ENCODE data around the gene ANAPC2.

Gene ANAPC2

DNA sequence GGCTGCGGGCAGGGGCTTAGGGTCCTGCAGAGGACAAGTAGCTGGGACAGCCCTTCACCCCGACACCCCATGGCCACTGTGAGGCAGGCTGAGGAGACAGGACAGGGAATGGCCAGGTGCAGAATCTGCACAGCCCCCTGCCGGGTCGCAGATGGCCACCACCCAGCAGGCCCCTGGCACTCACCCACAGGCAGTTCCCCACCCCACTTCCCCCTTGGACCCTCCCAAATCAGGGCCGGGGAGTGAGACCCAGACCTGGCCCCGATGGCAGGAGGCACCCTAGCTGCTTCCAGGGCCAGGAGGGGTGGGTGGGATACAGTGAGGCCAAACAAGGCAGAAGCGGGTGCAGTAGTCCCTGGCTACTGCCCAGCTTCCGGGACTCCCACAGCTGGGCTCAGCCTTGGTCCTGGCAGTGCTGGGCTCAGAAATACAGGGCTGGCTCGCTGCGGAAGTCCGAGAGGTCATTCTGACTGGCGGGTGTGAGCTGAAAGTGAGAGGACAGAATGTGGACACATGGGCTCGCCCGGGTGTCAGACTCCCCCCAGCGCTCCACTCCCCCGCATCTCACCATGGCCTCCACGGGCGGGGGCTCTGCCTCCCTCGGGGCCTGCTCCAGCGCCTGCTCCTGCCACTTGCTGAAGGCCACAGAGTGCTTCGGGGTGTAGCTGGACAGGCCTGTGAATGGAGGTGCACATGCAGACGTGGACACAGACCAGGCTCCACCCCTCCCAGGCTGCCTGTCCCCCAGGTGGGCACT is 3.5 kb upstream of the ANAPC2 start:
- no peak for DNase-seq

DNA sequence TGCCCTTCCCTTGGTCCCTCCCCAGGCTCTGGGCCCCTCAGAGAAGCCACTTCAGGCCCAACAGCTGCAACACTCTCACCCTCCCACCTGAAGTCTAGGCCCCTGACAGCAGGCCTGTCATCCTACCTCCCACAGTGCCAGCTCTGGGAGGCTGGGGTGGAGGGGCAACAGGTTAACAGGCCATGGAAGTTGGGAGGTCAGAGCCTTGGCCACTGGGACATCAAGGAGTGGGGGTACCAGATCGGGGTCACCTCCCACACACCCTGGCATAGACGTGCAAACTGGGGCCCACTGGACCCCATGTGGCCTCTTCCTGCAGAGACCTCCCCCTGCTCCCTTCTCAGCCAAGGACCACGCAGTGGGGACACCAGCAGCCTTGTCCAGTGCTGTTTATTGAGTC is 2.9 kb upstream of the ANAPC2 start:
- DNase-seq, result no peak

DNA sequence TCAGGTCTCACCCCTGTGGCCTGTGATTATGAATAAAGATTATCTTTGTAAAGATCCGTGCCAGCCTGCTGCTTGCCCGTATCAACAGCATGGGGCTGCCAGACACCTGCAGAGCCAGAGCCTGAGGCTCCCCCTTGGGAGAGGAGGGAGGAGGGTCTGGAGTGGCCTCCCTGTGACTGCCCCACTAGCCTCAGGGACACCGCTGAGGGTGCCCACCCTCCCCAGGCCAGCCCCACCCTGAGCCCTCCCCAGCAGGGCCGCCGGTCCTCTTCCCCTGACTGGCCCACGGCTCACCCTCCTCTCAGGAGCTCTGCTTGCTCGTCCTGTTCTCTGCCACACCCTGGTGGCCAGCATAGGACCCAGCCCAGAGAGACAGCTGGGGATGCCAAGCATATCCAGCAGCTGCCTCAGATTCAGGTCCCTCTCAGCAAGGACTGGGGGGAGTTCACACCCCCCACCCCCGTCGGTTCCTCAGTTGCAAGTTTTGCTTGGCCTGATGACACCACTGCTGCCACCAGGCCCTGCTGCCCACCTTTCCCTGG is 2.0 kb upstream of the ANAPC2 start:
- DNase-seq, result no peak

GRCh38 chr9:137189297-137190295 is 1.2 kb upstream of the ANAPC2 start:
- no peak for DNase-seq

DNA sequence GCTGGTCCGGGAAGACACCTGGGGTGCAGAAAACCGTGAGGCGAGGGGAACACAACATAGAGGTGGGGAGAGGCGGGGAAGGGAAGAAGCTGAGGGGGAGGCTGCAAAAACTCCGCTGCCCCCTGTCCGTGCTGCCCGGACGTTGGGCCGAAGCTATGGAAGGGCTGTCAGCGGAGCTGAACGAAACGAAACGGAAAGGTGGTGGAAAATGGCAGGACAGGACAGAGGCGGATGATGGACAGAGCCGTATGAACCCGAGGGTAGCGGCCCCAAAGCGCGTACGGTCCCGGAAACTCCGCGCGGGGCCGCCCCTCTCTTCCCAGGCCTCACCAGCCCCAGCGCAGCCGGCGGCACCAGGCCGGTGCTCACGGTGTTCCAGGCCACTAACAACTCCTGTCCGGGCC is 272 bp downstream of the ANAPC2 start:
- DNase-seq, result no peak

- DNase-seq, result no peak
Observed at GRCh38 chr9:137187386-137187785, 974 bp downstream of the ANAPC2 start.

DNA sequence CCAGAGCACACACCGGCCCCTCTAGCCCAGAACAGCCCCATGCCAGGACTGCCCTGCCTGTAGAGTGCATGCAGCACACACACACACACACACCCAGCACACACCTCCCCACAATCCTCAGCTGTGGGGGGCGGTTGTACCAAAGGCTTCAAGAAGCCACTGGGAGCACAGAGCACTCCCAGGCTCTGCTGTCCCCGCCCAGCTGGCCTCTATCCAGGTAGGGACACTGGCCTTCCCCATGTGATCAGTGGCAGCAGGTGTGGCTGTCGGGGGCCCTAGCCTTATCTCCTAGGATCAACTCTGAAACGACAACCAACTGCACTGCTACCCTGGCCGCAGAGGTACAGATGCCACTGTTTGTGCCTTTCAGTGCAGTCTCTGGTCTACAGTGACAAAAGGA is 2.0 kb downstream of the ANAPC2 start:
- no peak for DNase-seq

GRCh38 chr9:137185921-137186320 is 2.4 kb downstream of the ANAPC2 start:
- DNase-seq, result no peak

- DNase-seq, result no peak
Observed at GRCh38 chr9:137184881-137185660, 3.3 kb downstream of the ANAPC2 start.

GRCh38 chr9:137183980-137184595 is 4.3 kb downstream of the ANAPC2 start:
- no peak for DNase-seq

DNA sequence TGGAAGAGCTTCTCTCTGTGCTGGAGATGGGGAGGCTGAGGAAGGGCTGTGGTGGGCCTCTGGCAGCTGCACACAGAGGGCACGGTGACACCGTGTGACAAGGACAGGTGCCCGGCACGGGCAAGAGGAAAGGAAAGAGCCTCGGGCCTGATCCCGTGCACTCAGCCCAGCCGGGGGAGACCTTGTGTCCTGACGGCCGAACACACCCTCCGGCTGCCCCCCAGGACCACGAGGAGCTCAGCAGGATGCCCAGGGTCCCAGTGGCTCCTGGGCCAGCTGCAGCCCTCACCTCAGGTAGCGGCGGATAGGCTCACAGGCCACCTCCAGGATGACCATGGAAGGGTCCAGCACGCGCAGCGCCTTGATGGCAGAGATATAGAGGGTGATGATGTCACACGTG is 5.5 kb downstream of the ANAPC2 start:
- no peak for DNase-seq

- DNase-seq, result no peak
Observed at GRCh38 chr9:137181680-137182079, 6.7 kb downstream of the ANAPC2 start.

DNA sequence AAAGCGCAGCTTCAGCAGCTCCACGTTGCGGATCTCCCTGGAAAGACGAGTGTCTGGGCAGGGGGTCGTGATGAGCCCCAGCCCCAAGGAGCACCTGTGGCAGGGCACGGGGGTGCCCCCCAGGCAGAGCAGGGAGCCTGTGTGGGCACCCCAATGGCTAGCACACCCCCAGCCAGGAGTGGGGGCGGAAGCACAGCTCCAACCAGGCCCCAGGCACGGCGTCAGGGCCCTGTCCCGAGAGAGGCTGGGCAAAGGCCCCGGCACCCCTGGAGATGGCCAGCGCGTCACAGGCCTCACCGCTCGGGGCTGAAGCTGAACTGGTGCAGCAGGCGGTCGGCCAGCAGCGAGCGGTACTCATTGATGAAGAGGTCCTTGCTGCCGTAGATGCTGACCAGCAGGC is 7.9 kb downstream of the ANAPC2 start:
- DNase-seq, result no peak

DNA sequence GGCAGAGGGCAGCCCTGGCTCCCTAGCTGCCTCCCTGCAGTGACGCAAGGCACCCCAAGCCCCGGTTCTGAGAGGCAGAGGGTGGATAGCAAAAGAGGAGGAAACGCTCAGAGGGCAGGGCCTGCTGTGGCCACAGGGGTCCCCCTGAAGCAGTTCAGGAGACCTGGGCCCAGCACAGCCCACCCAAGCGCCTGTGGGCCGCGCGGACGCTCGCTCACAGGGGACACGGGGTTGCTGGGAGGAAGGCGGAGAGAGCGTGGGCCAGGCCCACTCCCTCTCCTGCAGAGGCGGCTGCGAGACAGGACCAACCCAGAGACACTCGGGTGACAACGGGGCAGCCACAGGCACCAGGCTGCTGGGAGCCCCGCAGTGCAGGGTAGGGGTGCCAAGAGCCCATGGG is 8.6 kb downstream of the ANAPC2 start:
- no peak for DNase-seq

- no peak for DNase-seq
Observed at GRCh38 chr9:137178939-137179630, 9.3 kb downstream of the ANAPC2 start.

- DNase-seq, result no peak
Observed at GRCh38 chr9:137178201-137178938, 10.0 kb downstream of the ANAPC2 start.

DNA sequence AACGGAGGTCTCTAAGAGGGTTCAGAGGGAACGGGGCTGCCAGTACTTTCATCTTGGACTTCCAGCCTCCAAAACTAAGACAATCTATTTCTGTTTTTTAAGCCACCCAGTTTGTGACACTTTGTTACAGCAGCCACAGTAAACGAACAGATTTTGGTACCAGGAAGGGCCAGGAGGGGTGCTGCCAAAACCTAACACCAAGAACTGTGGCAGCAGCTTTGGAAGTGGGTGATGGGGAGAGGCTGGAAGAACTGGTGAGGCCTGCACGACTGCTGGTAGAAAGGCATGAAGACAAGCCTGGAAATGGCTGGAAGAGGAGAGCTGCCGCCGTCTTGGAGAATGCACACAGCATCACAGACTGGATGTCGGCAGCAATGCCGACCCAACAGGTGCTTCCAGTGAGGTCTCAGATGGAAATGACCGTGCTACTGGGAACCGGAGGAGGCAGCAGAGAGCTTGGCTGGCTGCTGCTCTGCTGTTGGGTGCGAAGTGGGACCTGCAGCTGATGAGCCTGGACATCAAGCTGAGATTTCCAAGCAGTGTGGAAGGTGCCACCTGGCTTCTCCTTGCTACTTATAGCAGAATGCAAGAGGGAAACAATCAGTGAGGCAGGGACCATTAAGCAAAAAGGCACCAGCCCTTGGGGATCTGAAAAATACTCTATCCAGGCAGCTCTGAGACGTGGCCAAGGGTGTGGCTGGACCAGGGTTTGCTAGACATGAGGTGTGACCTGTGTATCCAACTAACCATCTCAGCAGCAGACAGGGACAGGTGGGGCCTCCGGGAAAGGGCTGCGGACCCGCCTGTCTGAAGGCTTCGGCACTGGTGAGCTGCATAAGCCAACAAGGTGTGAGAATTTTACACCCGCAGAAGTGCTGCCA is 11.8 kb downstream of the ANAPC2 start:
- no peak for DNase-seq

GRCh38 chr9:137175345-137175961 is 12.9 kb downstream of the ANAPC2 start:
- DNase-seq, result no peak

- DNase-seq, result no peak
Observed at GRCh38 chr9:137174722-137175293, 13.6 kb downstream of the ANAPC2 start.
